Subcutaneous adipose tissue (tissue), 4 donors: ENCODE measurements around the gene TSLP. TPM values are rescaled to one million over a fixed set of nuclear protein-coding genes. Genes with fewer than 3 reads are reported as not detected.

Experiments
- total RNA-seq, 4 donors: library from RNA; depleted of rRNA; stranded (reverse); fragments of >200 nt; gene quantifications; one replicate each; pipeline ENCODE4 v1.1.0, GENCODE V29; 2016
- TF ChIP-seq, protein P1 (sequence below): fragments of 450-650 bp; IDR thresholded peaks from one replicate; pipeline ENCODE4 v1.5.1; 2016; ENCODE audit warnings: low read depth, mild to moderate bottlenecking, control low read depth, antibody characterized with exemption, moderate library complexity

The TSLP gene
- 1 to 10 TPM in 3 of 4 donors, under 1 TPM in 1; 0.75 to 1.8 (median 1.5) TPM for total RNA-seq

DNA sequence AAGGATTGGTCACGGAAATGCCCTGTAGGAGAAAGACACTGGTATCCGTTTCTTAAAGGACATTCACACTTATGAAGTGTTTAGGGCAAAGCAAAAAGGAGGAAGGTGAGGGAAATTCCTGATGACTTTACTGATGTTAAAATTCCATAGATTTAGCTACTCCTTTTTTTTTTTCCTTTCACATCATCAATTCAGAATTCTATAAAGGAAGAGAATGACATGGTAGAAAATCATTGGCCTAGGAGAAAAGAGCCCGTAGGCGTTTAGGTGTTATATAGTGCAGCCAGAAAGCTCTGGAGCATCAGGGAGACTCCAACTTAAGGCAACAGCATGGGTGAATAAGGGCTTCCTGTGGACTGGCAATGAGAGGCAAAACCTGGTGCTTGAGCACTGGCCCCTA is at the start of gene TSLP:
TSLP (plus strand) TSS at position 301 of the 400 bp plus-strand sequence. CDS start 178 bp downstream, outside the sequence.
- TF ChIP-seq, protein P1, sequence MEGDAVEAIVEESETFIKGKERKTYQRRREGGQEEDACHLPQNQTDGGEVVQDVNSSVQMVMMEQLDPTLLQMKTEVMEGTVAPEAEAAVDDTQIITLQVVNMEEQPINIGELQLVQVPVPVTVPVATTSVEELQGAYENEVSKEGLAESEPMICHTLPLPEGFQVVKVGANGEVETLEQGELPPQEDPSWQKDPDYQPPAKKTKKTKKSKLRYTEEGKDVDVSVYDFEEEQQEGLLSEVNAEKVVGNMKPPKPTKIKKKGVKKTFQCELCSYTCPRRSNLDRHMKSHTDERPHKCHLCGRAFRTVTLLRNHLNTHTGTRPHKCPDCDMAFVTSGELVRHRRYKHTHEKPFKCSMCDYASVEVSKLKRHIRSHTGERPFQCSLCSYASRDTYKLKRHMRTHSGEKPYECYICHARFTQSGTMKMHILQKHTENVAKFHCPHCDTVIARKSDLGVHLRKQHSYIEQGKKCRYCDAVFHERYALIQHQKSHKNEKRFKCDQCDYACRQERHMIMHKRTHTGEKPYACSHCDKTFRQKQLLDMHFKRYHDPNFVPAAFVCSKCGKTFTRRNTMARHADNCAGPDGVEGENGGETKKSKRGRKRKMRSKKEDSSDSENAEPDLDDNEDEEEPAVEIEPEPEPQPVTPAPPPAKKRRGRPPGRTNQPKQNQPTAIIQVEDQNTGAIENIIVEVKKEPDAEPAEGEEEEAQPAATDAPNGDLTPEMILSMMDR = no peak

DNA sequence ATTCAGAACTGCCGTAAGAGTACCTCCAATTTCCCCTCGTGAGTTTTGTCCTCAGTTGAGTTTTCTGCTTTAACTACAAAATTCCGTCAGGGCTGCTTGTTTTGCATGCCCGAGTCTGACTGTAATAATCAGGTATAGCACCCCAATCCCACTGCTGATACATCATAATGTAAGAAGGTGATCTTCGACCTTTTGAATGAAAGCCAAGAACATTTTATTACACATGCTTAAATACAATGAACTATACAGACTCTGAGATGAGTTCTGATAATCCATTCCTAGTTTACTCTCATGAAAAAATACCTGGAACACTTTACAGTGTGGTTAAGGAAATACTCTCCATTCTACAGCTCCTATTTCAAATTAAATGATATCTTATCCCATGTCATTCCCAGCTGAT is 49.2 kb upstream of the TSLP start:
- TF ChIP-seq, protein P1 = no peak

DNA sequence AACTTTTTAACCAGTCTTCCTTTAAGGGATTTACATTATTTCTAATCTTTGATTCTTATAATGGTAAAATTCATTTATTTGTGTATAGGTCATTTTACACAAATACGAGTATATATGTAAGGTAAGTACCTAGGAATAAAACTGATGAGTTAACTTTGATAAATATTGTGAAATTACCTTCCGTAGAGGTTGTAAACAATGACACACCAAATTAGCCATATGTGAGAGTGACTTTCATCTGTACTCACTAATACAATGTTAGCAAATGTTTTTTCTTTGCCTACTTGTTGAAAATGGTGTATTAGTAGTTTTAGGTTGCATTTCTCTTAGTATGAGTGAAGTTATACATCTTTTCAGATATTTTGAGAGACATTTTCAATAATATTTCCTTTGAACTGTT is 42.6 kb upstream of the TSLP start:
- TF ChIP-seq, protein P1 = no peak

DNA sequence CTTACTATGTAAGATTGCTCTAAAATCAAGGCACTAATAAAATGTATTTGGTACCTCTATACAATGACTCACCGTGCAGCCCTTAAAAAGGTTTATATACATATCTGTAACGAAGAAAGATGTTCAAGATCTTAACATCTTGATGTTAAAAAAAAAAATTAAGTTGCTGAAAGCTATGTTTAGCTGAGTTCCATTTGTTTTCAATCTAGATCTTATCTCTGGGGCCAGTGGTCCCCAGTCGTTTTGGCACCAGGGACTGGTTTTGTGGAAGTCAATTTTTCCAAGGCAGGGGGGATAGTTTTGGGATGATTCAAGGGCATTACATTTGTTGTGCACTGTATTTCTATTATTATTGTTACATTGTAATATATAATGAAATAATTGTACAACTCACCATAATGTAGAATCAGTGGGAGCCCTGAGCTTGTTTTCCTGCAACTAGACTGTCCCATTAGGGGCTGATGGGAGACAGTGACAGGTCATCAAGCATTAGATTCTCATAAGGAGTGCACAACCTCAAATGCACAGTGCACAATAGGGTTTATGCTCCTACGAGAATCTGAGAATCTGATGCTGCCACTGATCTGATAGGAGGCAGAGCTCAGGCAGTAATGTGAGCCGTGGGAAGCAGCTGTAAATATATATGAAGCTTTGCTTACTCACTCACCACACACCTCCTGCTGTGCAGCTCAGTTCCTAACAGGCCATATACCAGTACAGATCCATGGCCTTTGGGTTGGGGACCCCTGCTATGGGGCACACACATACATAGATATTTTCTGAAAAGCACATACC is 27.6 kb upstream of the TSLP start:
- TF ChIP-seq, protein P1 = no peak

DNA sequence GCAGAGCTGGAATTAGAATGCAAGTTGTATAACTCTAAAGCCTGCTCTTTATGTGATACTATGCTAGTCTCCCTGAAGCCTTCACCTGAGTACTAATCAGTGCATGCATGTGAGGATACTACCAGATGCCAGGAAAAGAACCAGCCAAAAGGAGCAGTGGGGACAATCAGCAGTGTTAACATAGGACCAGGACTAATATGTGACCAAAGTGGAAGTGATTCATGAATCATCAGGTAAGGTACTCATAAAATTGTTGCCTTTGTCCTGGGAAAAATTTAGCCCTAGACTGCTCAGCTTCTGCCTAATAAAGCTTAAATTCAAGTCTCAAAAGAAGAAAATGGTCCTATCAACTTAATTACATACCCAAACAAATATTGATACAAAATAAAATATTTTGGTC is 13.4 kb upstream of the TSLP start:
- TF ChIP-seq, protein P1 = no peak

DNA sequence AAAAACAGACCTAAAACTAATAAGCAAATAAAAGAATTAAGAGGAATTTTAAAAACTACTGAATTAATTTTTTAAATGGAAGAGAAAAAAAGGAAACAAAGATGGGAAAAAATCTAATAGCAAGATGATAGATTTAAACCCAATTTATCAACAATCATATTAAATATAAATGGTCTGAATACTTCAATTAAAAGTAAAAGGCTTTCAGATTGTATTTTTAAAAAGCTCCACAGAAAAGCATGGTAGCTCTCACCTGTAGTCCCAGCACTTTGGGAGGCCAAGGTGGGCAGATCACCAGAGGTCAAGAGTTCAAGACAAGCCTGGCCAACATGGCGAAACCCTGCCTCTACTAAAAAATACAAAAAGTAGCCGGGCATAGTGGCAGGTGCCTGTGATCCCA is 11.3 kb upstream of the TSLP start:
- TF ChIP-seq, protein P1 = no peak

DNA sequence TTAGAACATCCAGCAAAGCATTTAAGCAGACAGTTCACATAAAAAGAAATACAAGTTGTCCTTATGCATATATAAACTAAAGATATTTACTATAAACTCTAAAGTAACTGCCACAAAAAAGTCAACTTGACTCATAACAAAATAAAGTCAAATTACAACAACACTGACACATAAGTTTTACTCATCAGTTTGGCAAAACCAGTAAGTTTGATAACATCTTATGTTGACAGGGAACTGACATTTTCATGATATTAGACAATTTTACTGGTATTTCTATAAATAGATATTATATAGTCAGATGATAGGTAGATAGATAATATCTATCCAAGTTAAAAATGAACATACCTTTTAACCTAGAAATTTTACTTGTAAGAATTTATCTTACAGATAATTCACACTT is 9.9 kb upstream of the TSLP start:
- TF ChIP-seq, protein P1 = no peak
